Adrenal gland (tissue), 12 donors: ENCODE measurements around the gene BRAT1. TPM values are rescaled to one million over a fixed set of nuclear protein-coding genes. Genes with fewer than 3 reads are reported as not detected.

Experiments used
- DNase-seq, 7 donors: peaks; one replicate each; pipeline ENCODE4 v3.0.0-alpha.2; 2019 to 2020
- H3K27ac ChIP-seq, 5 donors: fragments of 200-600 bp; sonication (generic) in 4 of 5; 1 replicate in 3 of 5; 2 replicates in 2 of 5; pipeline versions ENCODE4 v1.5.1 to v1.8.0; 2016 to 2020; ENCODE audit warnings: mild to moderate bottlenecking in 1 of 5
- H3K27me3 ChIP-seq: fragments of 200-600 bp; 2 replicates; pipeline ENCODE4 v1.8.0; 2021
- H3K36me3 ChIP-seq, 2 donors: fragments of 200-600 bp; replicated peaks in 1 of 2; 1 replicate in 1 of 2; 2 replicates in 1 of 2; pipeline versions ENCODE4 v1.5.1 to v1.8.0; 2018 to 2022
- H3K4me1 ChIP-seq, 2 donors: fragments of 200-600 bp; replicated peaks in 1 of 2; 1 replicate in 1 of 2; 2 replicates in 1 of 2; pipeline versions ENCODE4 v1.5.1 to v1.8.0; 2018 to 2021
- H3K4me3 ChIP-seq, 4 donors: fragments of 200-600 bp; sonication (generic) in 3 of 4; one replicate each; pipeline ENCODE4 v1.5.1; 2016 to 2018
- H3K9me3 ChIP-seq, 3 donors: fragments of 200-600 bp; sonication (generic) in 1 of 3; replicated peaks in 1 of 3; 1 replicate in 2 of 3; 2 replicates in 1 of 3; pipeline versions ENCODE4 v1.5.1 to v1.8.0; 2016 to 2021
- POLR2A ChIP-seq, 2 donors: fragments of 450-650 bp; IDR thresholded peaks; one replicate each; pipeline ENCODE4 v1.6.1; 2017; ENCODE audit warnings: antibody characterized with exemption in 2 of 2, mild to moderate bottlenecking in 2 of 2, moderate library complexity in 1 of 2
- WGBS, 4 donors: extraction: QIAGEN DNeasy Blood & Tissue Kit in 2 of 4; methylation state at CpG; one replicate each; pipeline versions ENCODE4 v1.1.5 to v1.1.7; 2013 to 2017; 5-methylcytosine and 5-hydroxymethylcytosine counted together
- intact Hi-C, 2 donors: fragments of 100-400 bp; cut with DNase I; formaldehyde crosslinking; loops; one replicate each; pipeline versions ENCODE4 v1.14.1 to v1.15.0; 2022 to 2023
- polyA plus RNA-seq, 3 donors: library from polyadenylated mRNA; stranded (reverse); fragments of 200-250 nt in 2 of 3; fragments of 350-450 nt in 1 of 3; fragmentation: Illumina TruSeq in 1 of 3; extraction: RNeasy Lipid Tissue Mini Kit (QIAGEN cat#74804) in 1 of 3; gene quantifications; one replicate each; pipeline ENCODE4 v1.2.3, GENCODE V29; 2013 to 2014
- total RNA-seq, 9 donors: library from RNA; depleted of rRNA in 4 of 9; stranded (reverse); fragments of >200 nt in 4 of 9; fragments of 120-200 nt in 1 of 9; fragmentation: NEBNext Ultra II Directional in 1 of 9; extraction: Animal tissue kit (Norgen Biotek cat#: 25700) in 1 of 9; gene quantifications; one replicate each; pipeline versions ENCODE4 v1.1.0 to v1.2.4, GENCODE V29; 2013 to 2023
- TF ChIP-seq, protein P1 (sequence below), 6 experiments: fragments of 450-650 bp in 4 of 6; fragments of 200-600 bp in 2 of 6; sonication (generic) in 1 of 6; IDR thresholded peaks; 1 replicate in 5 of 6; 2 replicates in 1 of 6; pipeline versions ENCODE4 v1.5.1 to v1.8.0; 2016 to 2021; ENCODE audit warnings: antibody characterized with exemption in 6 of 6, mild to moderate bottlenecking in 2 of 6, moderate library complexity in 1 of 6
- donor health status: healthy with polysubstance abuse.
- donor health status: Bipolar disorder and iron deficiency.
- donor health status: DM: yes; HTN: yes; CAD: no.
- donor health status: DM: no; HTN: no; CAD: no.
- donor health status: DM: no; HTN: no; CAD: no.
- donor health status: DM: yes; HTN: yes; CAD: no.

Gene BRAT1
- total and polyA plus RNA-seq, 12 donors: 3.7 to 120 (median 72.4) TPM

DNA sequence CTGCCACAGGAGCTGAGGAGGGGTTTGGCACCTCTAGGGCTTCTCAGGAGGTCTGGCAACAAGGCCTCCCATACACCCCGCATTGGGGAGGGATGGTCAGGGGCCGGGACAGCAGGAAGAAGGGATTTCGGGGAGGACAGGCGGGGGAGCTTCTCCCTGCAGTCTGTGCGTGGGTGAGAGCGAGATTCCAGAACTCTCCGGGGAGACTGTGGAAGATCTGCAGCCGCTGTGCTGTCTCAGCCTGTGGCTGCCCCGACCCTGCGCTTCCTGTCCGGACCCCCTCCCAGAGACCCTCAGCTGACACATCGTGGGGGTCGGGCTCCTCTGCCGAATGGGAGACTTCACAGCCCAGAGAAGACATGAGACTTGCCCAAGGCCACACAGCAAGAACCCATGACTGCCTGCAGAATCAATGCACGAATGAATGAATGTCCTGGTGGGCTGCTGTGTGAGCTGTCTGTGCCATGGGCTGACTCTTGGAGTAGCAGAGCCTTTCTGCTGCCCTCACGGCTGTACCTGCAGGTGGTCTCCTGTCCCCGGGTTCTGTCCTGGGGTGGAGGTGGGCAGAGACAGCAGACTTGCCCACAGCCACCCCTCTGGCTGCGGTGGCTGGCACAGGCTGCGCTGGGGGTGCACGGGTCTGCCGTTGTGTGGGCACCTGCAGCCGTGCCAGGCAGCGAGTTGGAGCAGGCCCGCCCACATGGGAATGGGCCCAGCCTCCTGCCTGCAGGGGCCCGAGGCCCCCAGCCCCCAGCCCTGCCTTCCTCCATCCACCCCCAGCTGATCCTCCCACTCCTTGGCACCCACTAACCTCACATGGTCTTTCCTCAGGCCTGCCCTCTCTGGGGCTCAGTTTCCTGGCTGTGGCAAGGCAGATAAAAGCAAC is 52.0 kb downstream of the BRAT1 start:
- no peaks in the 10 kb centered on the region for H3K27me3 ChIP-seq
- intact Hi-C loops: no loop called here
- H3K4me3 ChIP-seq: no peak overlapping the region
- H3K27ac ChIP-seq: no peak overlapping the region
- peaks cover 0 to 3% of the 10 kb centered on the region in 2 donors for H3K4me1 ChIP-seq
- no peaks in the 10 kb centered on the region for H3K9me3 ChIP-seq
- no peaks in the 10 kb centered on the region for H3K36me3 ChIP-seq
- DNase-seq: no peak
- 74 to 77% (median 76%) methylated on average over 9 to 25 of the region's 25 CpGs for WGBS, 4 donors
- TF ChIP-seq POLR2A (IDR thresholded peaks at IDR 0.05): no peak
- TF ChIP-seq, protein P1, sequence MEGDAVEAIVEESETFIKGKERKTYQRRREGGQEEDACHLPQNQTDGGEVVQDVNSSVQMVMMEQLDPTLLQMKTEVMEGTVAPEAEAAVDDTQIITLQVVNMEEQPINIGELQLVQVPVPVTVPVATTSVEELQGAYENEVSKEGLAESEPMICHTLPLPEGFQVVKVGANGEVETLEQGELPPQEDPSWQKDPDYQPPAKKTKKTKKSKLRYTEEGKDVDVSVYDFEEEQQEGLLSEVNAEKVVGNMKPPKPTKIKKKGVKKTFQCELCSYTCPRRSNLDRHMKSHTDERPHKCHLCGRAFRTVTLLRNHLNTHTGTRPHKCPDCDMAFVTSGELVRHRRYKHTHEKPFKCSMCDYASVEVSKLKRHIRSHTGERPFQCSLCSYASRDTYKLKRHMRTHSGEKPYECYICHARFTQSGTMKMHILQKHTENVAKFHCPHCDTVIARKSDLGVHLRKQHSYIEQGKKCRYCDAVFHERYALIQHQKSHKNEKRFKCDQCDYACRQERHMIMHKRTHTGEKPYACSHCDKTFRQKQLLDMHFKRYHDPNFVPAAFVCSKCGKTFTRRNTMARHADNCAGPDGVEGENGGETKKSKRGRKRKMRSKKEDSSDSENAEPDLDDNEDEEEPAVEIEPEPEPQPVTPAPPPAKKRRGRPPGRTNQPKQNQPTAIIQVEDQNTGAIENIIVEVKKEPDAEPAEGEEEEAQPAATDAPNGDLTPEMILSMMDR (IDR thresholded peaks at IDR 0.05): no peak

DNA sequence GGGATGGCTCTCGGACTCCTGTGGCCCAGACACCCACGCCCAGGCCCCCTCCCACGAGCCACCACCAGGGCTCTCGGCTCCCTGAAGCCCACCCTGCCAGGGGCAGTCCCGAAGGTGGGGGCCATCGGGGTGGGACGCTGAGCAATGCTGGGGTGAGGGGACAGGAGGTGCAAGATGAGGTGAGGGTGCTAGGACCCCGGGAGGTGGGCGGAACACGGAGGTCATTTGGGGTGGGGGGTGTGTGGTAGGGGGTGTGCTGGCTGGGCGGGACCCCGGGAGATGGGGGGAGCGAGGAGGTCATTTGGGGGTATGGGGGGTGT is 52.7 kb downstream of the BRAT1 start:
- Histone ChIP-seq H3K27ac (no peak overlapping the region), H3K4me1 (no peaks in the 10 kb centered on the region), H3K36me3 (no peaks in the 10 kb centered on the region), H3K27me3 (no peaks in the 10 kb centered on the region), H3K9me3 (no peaks in the 10 kb centered on the region), H3K4me3 (no peak overlapping the region)
- TF ChIP-seq POLR2A (IDR thresholded peaks at IDR 0.05): no peak
- TF ChIP-seq, protein P1 (IDR thresholded peaks at IDR 0.05): no peak
- intact Hi-C loops: no loop called here
- DNase-seq: no peak
- WGBS, 4 donors: 58 to 78% (median 59%) methylated on average over 4 to 13 of the region's 13 CpGs

DNA sequence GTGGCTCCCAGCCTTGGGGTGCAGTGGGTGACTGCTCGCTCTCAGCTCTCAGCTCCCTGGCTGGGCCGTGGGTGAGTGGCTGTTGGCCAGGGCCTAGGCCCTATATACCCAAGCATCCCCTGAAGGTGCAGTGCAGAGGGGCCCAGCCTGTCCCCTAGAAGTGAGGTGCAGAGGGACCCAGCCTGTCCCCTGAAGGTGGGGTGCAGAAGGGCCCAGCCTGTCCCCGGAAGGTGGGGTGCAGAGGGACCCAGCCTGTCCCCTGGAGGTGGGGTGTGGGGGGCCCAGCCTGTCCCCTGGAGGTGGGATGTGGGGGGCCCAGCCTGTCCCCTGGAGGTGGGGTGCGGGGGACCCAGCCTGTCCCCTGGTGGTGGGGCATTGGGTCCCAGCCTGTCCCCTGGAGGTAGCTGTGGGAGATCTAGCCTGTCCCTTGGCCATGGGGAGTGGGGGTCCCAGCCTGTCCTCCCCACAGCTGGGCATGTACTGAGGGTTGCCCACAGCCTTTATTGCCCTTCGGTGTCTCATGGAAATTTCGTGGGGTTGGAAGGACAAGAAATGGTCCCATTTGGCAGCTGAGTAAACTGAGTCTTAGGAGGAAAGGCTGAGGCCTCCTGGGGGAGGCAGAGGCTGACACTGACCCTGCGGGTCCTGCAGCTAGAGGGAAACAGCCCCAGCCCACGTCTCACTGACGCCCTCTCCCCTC is 53.2 kb downstream of the BRAT1 start:
- intact Hi-C loops: no loop called here
- 75 to 88% (median 79%) methylated on average over 6 to 9 of the region's 9 CpGs; no CpG with 5 or more reads in 1 of the 4 donors for WGBS, 4 donors
- TF ChIP-seq, protein P1 (IDR thresholded peaks at IDR 0.05): no peak
- no peak for TF ChIP-seq POLR2A (IDR thresholded peaks at IDR 0.05)
- H3K27ac ChIP-seq: no peak overlapping the region
- H3K36me3 ChIP-seq: no peaks in the 10 kb centered on the region
- H3K4me1 ChIP-seq: no peaks in the 10 kb centered on the region
- H3K9me3 ChIP-seq: no peaks in the 10 kb centered on the region
- DNase-seq: no peak
- H3K4me3 ChIP-seq: no peak overlapping the region
- H3K27me3 ChIP-seq: no peaks in the 10 kb centered on the region

DNA sequence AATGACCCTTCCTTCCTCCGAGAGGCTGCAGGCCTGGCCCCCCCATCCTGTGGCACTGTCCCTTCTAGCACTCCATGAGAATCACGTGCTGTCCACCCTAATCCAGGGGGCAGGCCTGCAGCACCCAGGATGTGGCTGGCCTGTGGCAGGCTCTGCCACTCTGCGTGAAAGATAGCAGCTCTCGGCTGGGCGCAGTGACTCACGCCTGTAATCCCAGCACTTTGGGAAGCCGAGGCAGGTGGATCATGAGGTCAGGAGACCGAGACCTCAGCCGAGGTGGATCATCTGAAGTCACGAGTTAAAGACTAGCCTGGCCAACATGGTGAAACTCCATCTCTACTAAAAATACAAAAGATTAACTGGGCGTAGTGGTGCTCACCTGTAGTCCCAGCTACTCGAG is 54.6 kb downstream of the BRAT1 start:
- H3K9me3 ChIP-seq: no peaks in the 10 kb centered on the region
- no peaks in the 10 kb centered on the region for H3K27me3 ChIP-seq
- DNase-seq: no peak
- 89 to 95% (median 91%) methylated on average over 6 to 12 of the region's 12 CpGs for WGBS, 4 donors
- H3K4me3 ChIP-seq: no peak overlapping the region
- H3K36me3 ChIP-seq: no peaks in the 10 kb centered on the region
- TF ChIP-seq, protein P1 (IDR thresholded peaks at IDR 0.05): no peak
- no peak for TF ChIP-seq POLR2A (IDR thresholded peaks at IDR 0.05)
- H3K27ac ChIP-seq: no peak overlapping the region
- no peaks in the 10 kb centered on the region for H3K4me1 ChIP-seq
- intact Hi-C loops: no loop called here
